K562 (cell line): ENCODE data around the gene RBMS3. TPM values are rescaled to one million over a fixed set of nuclear protein-coding genes. Genes with fewer than 3 reads are reported as not detected.

Experiments used
- BRF1 ChIP-seq: IDR thresholded peaks from 3 replicates; pipeline ENCODE4 v1.6.1; 2011; ENCODE audit warnings: borderline replicate concordance, mild to moderate bottlenecking; ENCODE audit not compliant: insufficient read length; ENCODE audit errors: extremely low read depth
- CLOCK ChIP-seq: fragments of 250-450 bp; sonication (Bioruptor Pico); IDR thresholded peaks from 2 replicates; pipeline ENCODE4 v1.4.0; 2020; ENCODE audit warnings: mild to moderate bottlenecking, moderate library complexity, borderline replicate concordance
- CTCFL ChIP-seq: IDR thresholded peaks from 2 replicates; pipeline ENCODE4 v1.6.1; 2011; ENCODE audit warnings: borderline replicate concordance, low read depth, mild to moderate bottlenecking, moderate library complexity, low read length; ENCODE audit not compliant: insufficient read depth, poor library complexity, severe bottlenecking
- HDAC6 ChIP-seq: IDR thresholded peaks from 2 replicates; pipeline ENCODE4 v1.6.1; 2012; ENCODE audit warnings: low read depth, mild to moderate bottlenecking, control low read depth, inconsistent platforms, low read length, moderate library complexity
- HIVEP1 ChIP-seq: fragments of 250-450 bp; sonication (Bioruptor Pico); IDR thresholded peaks from 2 replicates; pipeline ENCODE4 v1.4.0; 2020; ENCODE audit warnings: mild to moderate bottlenecking
- HMG20B ChIP-seq: fragments of 250-450 bp; sonication (Bioruptor Pico); IDR thresholded peaks from 2 replicates; pipeline ENCODE4 v1.5.0; 2021; ENCODE audit warnings: mild to moderate bottlenecking
- POLR2B ChIP-seq: fragments of 450-650 bp; IDR thresholded peaks from 2 replicates; pipeline ENCODE4 v1.6.1; 2018; ENCODE audit warnings: low read depth; ENCODE audit not compliant: partially characterized antibody
- SREBF2 ChIP-seq: sonication (generic); formaldehyde crosslinking; IDR thresholded peaks from 2 replicates; pipeline ENCODE4 v1.4.0; 2020; ENCODE audit warnings: mild to moderate bottlenecking, missing genetic modification reagents
- TBP ChIP-seq: optimal IDR thresholded peaks from 2 replicates; pipeline ENCODE3; 2011; ENCODE audit warnings: low read depth, low read length, improper control_type of control experiment
- TGIF2 ChIP-seq: sonication (generic); formaldehyde crosslinking; IDR thresholded peaks from 2 replicates; pipeline ENCODE4 v1.8.1; 2022; ENCODE audit warnings: mild to moderate bottlenecking, missing genetic modification reagents, moderate library complexity
- THAP7 ChIP-seq: fragments of 250-450 bp; sonication (Bioruptor Pico); IDR thresholded peaks from 2 replicates; pipeline ENCODE4 v1.5.0; 2021
- ZBTB8A ChIP-seq: fragments of 450-650 bp; IDR thresholded peaks from 2 replicates; pipeline ENCODE4 v1.6.1; 2018; ENCODE audit warnings: mild to moderate bottlenecking, moderate library complexity; ENCODE audit not compliant: partially characterized antibody
- ZNF395 ChIP-seq: fragments of 200-800 bp; sonication (Bioruptor generic); IDR thresholded peaks from 2 replicates; pipeline ENCODE4 v1.6.1; 2017; ENCODE audit warnings: missing genetic modification characterization, missing compliant biosample characterization
- polyA plus RNA-seq, 8 experiments: library from polyadenylated mRNA; depleted of rRNA in 4 of 8; stranded (reverse) in 5 of 8; unstranded in 3 of 8; fragments of >200 nt; fragmentation: Nextera tagmentation in 2 of 8; fragmentation: Illumina TruSeq in 1 of 8; extraction: Ambion mirVana in 2 of 8; extraction: Trizol in 1 of 8; gene quantifications; 2 replicates each; pipeline versions ENCODE4 v1.2.1 to v1.2.3, GENCODE V29; 2011 to 2014; ENCODE audit warnings: inconsistent platforms in 1 of 8, missing spikeins in 1 of 8
- total RNA-seq, 7 experiments: library from RNA; depleted of rRNA in 6 of 7; stranded (reverse); fragments of >200 nt in 6 of 7; fragmentation: Illumina TruSeq in 2 of 7; extraction: Trizol in 2 of 7; gene quantifications; 2 replicates each; pipeline versions ENCODE4 v1.2.1 to v1.2.3, GENCODE V29; 2011 to 2021; ENCODE audit warnings: low replicate concordance in 1 of 7

The RBMS3 gene
- total and polyA plus RNA-seq, 9 of the 15 experiments (the other 6 are each of a cell fraction or from before 2014, with no cell fraction given): 0.20 TPM; not detected in 8

DNA sequence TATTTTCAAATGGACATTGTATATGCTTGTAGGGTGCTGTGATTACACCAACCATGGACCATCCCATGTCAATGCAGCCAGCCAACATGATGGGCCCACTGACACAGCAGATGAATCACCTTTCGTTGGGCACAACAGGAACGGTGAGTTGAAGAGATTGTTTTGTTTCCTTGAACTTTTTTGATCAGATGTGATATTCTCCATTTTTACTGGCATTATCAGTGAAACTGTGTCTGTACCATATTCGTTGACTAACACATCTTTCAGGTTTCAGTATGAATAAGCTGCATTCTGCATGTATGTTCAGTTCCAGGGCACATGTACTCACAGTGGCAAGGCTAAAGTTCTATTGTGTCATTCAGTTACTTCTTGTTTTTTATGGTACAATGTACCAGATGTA lies 655.2 kb downstream of the RBMS3 start (continued):
- TF ChIP-seq CLOCK (CRISPR knock-in tag) (no peak), THAP7 (CRISPR knock-in tag) (no peak), TGIF2 (no peak), TBP (no peak), HMG20B (no peak), POLR2B (no peak), ZNF395 (no peak), HIVEP1 (CRISPR knock-in tag) (no peak), SREBF2 (no peak), HDAC6 (no peak), CTCFL (no peak), ZBTB8A (no peak), BRF1 (no peak)
